Esophagus muscularis mucosa (tissue), 4 donors: ENCODE measurements around the gene NFASC. TPM values are rescaled to one million over a fixed set of nuclear protein-coding genes. Genes with fewer than 3 reads are reported as not detected.

ENCODE experiments used
- DNase-seq: peaks from one replicate; pipeline ENCODE4 v3.0.0-alpha.2; 2017; ENCODE audit errors: extremely low spot score
- H3K27ac ChIP-seq, 4 donors: fragments of 200-600 bp; sonication (generic); replicated peaks in 1 of 4; 1 replicate in 3 of 4; 2 replicates in 1 of 4; pipeline ENCODE4 v1.5.1; 2016 to 2019; ENCODE audit warnings: mild to moderate bottlenecking in 1 of 4
- H3K27me3 ChIP-seq, 4 donors: fragments of 200-600 bp; sonication (generic); one replicate each; pipeline versions ENCODE4 v1.5.1 to v1.6.0; 2016 to 2019
- H3K36me3 ChIP-seq, 4 donors: fragments of 200-600 bp; sonication (generic); one replicate each; pipeline ENCODE4 v1.5.1; 2016 to 2019
- H3K4me1 ChIP-seq, 4 donors: fragments of 200-600 bp; sonication (generic); one replicate each; pipeline ENCODE4 v1.5.1; 2016 to 2019
- H3K4me3 ChIP-seq, 4 donors: fragments of 200-600 bp; sonication (generic); 1 replicate in 2 of 4; 2 replicates in 2 of 4; pipeline ENCODE4 v1.5.1; 2016 to 2019; ENCODE audit warnings: mild to moderate bottlenecking in 4 of 4, moderate library complexity in 1 of 4
- H3K9me3 ChIP-seq, 4 donors: fragments of 200-600 bp; sonication (generic); 1 replicate in 3 of 4; 2 replicates in 1 of 4; pipeline ENCODE4 v1.5.1; 2016 to 2019
- CTCF ChIP-seq, 3 experiments: fragments of 200-600 bp in 2 of 3; fragments of 450-650 bp in 1 of 3; sonication (generic) in 2 of 3; IDR thresholded peaks; one replicate each; pipeline ENCODE4 v1.5.1; 2017 to 2019; ENCODE audit warnings: antibody characterized with exemption in 3 of 3, mild to moderate bottlenecking in 2 of 3, moderate library complexity in 1 of 3
- EP300 ChIP-seq: sonication (generic); formaldehyde crosslinking; IDR thresholded peaks from one replicate; pipeline ENCODE4 v1.6.1; 2017; ENCODE audit warnings: antibody characterized with exemption
- POLR2A ChIP-seq: fragments of 450-650 bp; IDR thresholded peaks from one replicate; pipeline ENCODE4 v1.6.1; 2017; ENCODE audit warnings: antibody characterized with exemption, moderate library complexity, mild to moderate bottlenecking, low read depth
- POLR2AphosphoS5 ChIP-seq, 2 donors: sonication (generic); formaldehyde crosslinking; IDR thresholded peaks; one replicate each; pipeline ENCODE4 v1.6.1; 2017; ENCODE audit warnings: antibody characterized with exemption in 2 of 2
- WGBS: methylation state at CpG from one replicate; pipeline ENCODE4 v1.1.5; 2018; 5-methylcytosine and 5-hydroxymethylcytosine counted together
- intact Hi-C: fragments of 100-400 bp; cut with DNase I; formaldehyde crosslinking; loops from one replicate; pipeline ENCODE4 v1.15.1; 2023
- total RNA-seq, 4 donors: library from RNA; depleted of rRNA; stranded (reverse); fragments of >200 nt; gene quantifications; one replicate each; pipeline versions ENCODE4 v1.1.0 to v1.2.1, GENCODE V29; 2016

NFASC gene
- total RNA-seq, result 100 to 1,000 TPM in 1 of 4 donors, 10 to 100 TPM in 3; 31.1 to 122 (median 64.7) TPM

GRCh38 chr1:204870160-204870912 is at the start of gene NFASC:
Gene NFASC, plus strand, starts transcription at chr1:204870862. Its CDS starts 73,454 bp downstream, at chr1:204944316.
- Histone ChIP-seq H3K36me3 (peaks cover 0 to 2% (median 0%) of the 10 kb centered on the region in 4 donors), H3K27me3 (no peaks in the 10 kb centered on the region), H3K4me3 (no peak within 1 kb of the TSS), H3K9me3 (no peaks in the 10 kb centered on the region), H3K4me1 (peaks cover 24 to 98% (median 86%) of the 10 kb centered on the region in 4 donors), H3K27ac (peak within 1 kb of the TSS; percentile 38 to 68 (median 58))
- TF ChIP-seq EP300, result no peak
- no peak for TF ChIP-seq CTCF (IDR thresholded peaks at IDR 0.05)
- TF ChIP-seq POLR2A, result no peak
- TF ChIP-seq POLR2AphosphoS5 (IDR thresholded peaks at IDR 0.05), result no peak
- 80% methylated on average over 19 of the region's 19 CpGs for WGBS
- no peak for DNase-seq
- intact Hi-C loops, result no loop called here

GRCh38 chr1:204821476-204821875 is 49.2 kb upstream of the NFASC start:
- intact Hi-C loops, result no loop called here
- WGBS, result 19% methylated on average over 5 of the region's 5 CpGs
- Histone ChIP-seq H3K36me3 (no peaks in the 10 kb centered on the region), H3K4me3 (no peak overlapping the region), H3K4me1 (peaks cover 28 to 67% (median 52%) of the 10 kb centered on the region in 4 donors), H3K9me3 (no peaks in the 10 kb centered on the region), H3K27ac (peak overlapping the region; percentile 54 to 82 (median 80)), H3K27me3 (no peaks in the 10 kb centered on the region)
- TF ChIP-seq POLR2AphosphoS5 (IDR thresholded peaks at IDR 0.05), result peak in 1 of 2 donors; percentile 12
- TF ChIP-seq POLR2A, result no peak
- DNase-seq, result no peak

- Histone ChIP-seq H3K36me3 (no peaks in the 10 kb centered on the region), H3K9me3 (no peaks in the 10 kb centered on the region), H3K27ac (peak overlapping the region; percentile 54 to 82 (median 80)), H3K4me1 (peaks cover 28 to 67% (median 52%) of the 10 kb centered on the region in 4 donors), H3K4me3 (no peak overlapping the region), H3K27me3 (no peaks in the 10 kb centered on the region)
- DNase-seq, result no peak
- peak in 1 of 2 donors; percentile 44 for TF ChIP-seq POLR2AphosphoS5 (IDR thresholded peaks at IDR 0.05)
- TF ChIP-seq CTCF (IDR thresholded peaks at IDR 0.05), result no peak
- no peak for TF ChIP-seq POLR2A
- no peak for TF ChIP-seq EP300
- intact Hi-C loops, result no loop called here
- WGBS, result 62% methylated on average over 4 of the region's 4 CpGs
Observed at GRCh38 chr1:204821924-204822323, 48.7 kb upstream of the NFASC start.

- no peak overlapping the region for H3K4me3 ChIP-seq
- H3K27me3 ChIP-seq, result no peaks in the 10 kb centered on the region
- no peaks in the 10 kb centered on the region for H3K9me3 ChIP-seq
- peak overlapping the region in 1 of 4 donors; percentile 90 for H3K27ac ChIP-seq
- intact Hi-C loops, result loop anchor here (5.0 kb wide), 1 partner anchor 115 kb away; no protein-coding TSS in a partner anchor
- H3K4me1 ChIP-seq, result peaks cover 13 to 67% (median 59%) of the 10 kb centered on the region in 4 donors
- no peak for TF ChIP-seq POLR2A
- TF ChIP-seq CTCF (IDR thresholded peaks at IDR 0.05), result peak in 1 of 3 experiments; percentile 3
- no peaks in the 10 kb centered on the region for H3K36me3 ChIP-seq
- DNase-seq, result no peak
- 79% methylated on average over 3 of the region's 4 CpGs for WGBS
Observed at GRCh38 chr1:204826970-204827369, 43.7 kb upstream of the NFASC start.

GRCh38 chr1:204828352-204828850 is 42.3 kb upstream of the NFASC start:
- intact Hi-C loops, result loop anchor here (5.0 kb wide), 1 partner anchor 114 kb away; no protein-coding TSS in a partner anchor
- DNase-seq, result no peak
- H3K27me3 ChIP-seq, result no peaks in the 10 kb centered on the region
- 1% methylated on average over 34 of the region's 53 CpGs for WGBS
- TF ChIP-seq POLR2A (peak; percentile 17), EP300 (no peak), CTCF (IDR thresholded peaks at IDR 0.05) (peak in 2 of 3 experiments; percentile 40 to 41), POLR2AphosphoS5 (IDR thresholded peaks at IDR 0.05) (peak; percentile 76 to 82)
- peak overlapping the region; percentile 78 to 90 (median 84) for H3K27ac ChIP-seq
- no peaks in the 10 kb centered on the region for H3K36me3 ChIP-seq
- no peaks in the 10 kb centered on the region for H3K9me3 ChIP-seq
- peaks cover 12 to 67% (median 52%) of the 10 kb centered on the region in 4 donors for H3K4me1 ChIP-seq
- peak overlapping the region; percentile 66 to 71 (median 69) for H3K4me3 ChIP-seq
